GM12801 (cell line): ENCODE data around the gene SPATA20.

ENCODE experiments used
- TF ChIP-seq, protein P1 (sequence below): IDR thresholded peaks from one replicate; pipeline ENCODE4 v1.5.1; 2011; ENCODE audit warnings: control low read depth; ENCODE audit not compliant: insufficient read length; ENCODE audit errors: extremely low read depth

Gene SPATA20

DNA sequence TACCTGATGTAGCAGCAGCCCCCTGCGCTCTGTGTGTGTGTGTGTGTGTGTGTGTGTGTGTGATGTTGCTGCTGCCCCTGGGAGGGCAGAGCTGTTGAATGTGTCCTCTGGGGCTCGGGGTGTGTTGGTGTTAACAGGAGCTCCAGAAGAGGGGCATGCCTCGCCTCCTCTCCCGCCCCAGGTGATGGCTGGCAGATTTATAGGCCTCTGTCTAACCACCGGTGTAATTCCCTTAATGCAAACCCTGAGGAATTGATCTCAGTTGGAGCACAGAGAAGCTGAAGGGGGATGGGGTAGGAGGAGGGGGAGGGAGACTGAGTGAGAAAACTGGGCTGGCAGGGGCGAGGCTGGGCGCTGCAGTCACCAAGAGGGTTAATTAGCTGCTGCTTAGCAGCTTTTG lies 23.6 kb downstream of the SPATA20 start:
- TF ChIP-seq, protein P1, sequence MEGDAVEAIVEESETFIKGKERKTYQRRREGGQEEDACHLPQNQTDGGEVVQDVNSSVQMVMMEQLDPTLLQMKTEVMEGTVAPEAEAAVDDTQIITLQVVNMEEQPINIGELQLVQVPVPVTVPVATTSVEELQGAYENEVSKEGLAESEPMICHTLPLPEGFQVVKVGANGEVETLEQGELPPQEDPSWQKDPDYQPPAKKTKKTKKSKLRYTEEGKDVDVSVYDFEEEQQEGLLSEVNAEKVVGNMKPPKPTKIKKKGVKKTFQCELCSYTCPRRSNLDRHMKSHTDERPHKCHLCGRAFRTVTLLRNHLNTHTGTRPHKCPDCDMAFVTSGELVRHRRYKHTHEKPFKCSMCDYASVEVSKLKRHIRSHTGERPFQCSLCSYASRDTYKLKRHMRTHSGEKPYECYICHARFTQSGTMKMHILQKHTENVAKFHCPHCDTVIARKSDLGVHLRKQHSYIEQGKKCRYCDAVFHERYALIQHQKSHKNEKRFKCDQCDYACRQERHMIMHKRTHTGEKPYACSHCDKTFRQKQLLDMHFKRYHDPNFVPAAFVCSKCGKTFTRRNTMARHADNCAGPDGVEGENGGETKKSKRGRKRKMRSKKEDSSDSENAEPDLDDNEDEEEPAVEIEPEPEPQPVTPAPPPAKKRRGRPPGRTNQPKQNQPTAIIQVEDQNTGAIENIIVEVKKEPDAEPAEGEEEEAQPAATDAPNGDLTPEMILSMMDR: no peak

DNA sequence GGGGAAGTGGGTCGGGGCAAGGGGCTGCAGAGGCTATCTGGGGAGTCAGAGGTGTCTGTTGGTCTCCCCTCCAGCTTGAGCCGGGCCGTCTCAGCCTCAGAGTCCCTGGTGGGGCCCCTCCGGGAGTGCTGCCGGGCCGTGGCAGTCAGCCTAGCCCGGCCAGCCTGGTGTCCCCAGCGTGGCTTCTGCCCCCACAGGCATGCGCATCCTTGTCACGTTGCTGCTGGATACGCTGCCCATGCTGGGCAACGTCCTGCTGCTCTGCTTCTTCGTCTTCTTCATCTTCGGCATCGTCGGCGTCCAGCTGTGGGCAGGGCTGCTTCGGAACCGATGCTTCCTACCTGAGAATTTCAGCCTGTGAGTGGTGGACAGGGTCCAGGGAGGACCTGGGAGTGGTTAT lies 24.7 kb downstream of the SPATA20 start:
- TF ChIP-seq, protein P1: no peak

DNA sequence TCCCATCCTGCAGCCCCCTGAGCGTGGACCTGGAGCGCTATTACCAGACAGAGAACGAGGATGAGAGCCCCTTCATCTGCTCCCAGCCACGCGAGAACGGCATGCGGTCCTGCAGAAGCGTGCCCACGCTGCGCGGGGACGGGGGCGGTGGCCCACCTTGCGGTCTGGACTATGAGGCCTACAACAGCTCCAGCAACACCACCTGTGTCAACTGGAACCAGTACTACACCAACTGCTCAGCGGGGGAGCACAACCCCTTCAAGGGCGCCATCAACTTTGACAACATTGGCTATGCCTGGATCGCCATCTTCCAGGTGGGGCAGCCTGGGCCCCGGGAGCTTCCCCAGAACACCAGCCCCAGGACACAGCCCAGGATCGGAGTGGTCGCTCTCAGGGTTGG lies 25.6 kb downstream of the SPATA20 start:
- TF ChIP-seq, protein P1: no peak

DNA sequence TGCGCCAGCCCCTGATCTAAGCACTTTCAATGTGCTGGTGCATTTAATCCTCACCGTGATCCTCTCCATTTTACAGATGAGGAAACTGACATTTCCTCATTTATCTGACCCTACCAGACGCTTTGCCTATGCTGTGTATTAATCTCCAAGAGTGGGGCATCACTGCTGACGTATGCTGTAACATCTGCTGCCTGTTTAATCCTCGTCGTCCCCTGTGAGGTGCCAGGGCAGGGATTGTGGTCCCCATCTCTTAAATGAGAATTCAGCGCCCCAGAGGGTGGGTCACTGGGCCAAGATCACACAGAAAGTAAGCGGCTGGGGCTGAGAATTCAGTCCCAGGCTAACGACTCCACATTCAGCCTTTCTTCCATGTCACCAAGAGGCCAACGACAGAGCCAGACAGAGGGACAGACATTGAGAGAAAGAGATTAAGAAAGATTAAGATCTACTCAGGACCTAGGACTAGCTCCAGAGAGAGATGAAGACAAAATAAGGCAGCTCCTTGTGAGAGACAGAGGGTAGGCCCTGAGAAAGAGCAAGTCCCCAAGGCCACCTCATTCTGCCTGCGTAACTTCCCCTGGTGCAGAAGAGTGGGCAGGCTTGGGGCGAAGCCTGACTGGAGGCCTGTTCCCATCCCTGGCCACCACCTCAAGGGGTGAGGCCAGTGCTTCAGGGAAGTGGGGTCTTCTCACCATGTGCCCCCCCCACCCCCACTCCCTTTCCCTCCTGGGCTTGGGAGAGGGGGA lies 27.1 kb downstream of the SPATA20 start:
- TF ChIP-seq, protein P1: no peak

DNA sequence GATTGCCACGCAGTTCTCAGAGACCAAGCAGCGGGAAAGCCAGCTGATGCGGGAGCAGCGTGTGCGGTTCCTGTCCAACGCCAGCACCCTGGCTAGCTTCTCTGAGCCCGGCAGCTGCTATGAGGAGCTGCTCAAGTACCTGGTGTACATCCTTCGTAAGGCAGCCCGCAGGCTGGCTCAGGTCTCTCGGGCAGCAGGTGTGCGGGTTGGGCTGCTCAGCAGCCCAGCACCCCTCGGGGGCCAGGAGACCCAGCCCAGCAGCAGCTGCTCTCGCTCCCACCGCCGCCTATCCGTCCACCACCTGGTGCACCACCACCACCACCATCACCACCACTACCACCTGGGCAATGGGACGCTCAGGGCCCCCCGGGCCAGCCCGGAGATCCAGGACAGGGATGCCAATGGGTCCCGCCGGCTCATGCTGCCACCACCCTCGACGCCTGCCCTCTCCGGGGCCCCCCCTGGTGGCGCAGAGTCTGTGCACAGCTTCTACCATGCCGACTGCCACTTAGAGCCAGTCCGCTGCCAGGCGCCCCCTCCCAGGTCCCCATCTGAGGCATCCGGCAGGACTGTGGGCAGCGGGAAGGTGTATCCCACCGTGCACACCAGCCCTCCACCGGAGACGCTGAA lies 28.7 kb downstream of the SPATA20 start:
- TF ChIP-seq, protein P1: no peak

DNA sequence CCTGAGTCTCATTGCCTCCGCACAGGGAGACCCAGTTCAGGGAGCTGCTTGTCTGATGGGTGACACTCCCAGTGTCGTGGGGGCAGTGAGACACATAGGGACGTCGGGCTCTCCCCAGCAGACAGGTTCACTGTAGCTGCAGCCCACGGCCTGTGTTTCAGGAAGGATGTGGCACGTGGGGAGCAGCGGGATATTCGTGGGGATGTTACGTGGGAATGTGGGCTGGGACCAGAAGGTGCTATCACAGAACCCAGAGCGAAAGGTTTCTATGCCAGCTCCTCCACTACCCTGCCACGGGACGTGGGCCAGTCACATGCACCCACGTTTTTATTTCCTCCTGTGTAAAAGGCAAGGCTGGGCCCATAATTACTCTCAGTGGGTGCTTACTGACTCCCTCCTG lies 29.9 kb downstream of the SPATA20 start:
- TF ChIP-seq, protein P1: no peak

DNA sequence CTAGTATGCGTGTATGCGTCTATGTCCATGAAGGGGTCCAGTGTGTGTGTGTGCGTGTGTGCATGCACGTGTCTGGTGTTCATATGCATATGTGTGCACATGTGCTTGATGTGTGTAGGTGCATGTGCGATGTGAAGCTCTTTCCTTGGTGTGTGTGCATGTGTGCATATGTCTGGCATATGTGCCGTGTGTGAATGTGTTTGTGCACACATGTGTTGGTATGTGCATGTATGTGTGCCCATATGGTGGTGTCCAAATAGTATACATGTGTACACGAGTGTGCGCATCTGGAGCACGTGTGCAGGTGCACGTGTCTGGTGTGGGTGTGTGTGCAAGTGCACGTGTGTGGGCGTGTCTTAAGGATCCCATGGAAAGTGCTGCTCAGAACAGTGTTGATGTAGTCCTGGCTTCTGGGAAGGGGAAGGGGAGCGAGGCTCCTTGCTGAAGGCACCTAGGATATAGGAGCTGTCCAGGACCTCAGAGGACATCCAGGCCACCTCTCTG lies 30.5 kb downstream of the SPATA20 start:
- TF ChIP-seq, protein P1: no peak
